SH-SY5Y (cell line): Measurements from ENCODE around the gene CDR2.

Experiments used
- GATA2 ChIP-seq: IDR thresholded peaks from 2 replicates; pipeline ENCODE4 v1.6.1; 2011; ENCODE audit warnings: mild to moderate bottlenecking, low read depth, low read length
- GATA3 ChIP-seq: IDR thresholded peaks from 2 replicates; pipeline ENCODE4 v1.6.1; 2011; ENCODE audit warnings: low read depth, mild to moderate bottlenecking, low read length, moderate library complexity

- TF ChIP-seq GATA2 (no peak), GATA3 (no peak)
These were observed 33.1 kb upstream of the CDR2 start for GRCh38 chr16:22407486-22407885.
